ENCODE data around the gene VTCN1.

GRCh38 chr1:117116784-117117130 lies 94.0 kb downstream of the VTCN1 start:
- TF ChIP-seq CTCF (IDR thresholded peaks at IDR 0.05) (no peak), POLR2A (IDR thresholded peaks at IDR 0.05) (no peak)
